Breast epithelium (tissue), 4 donors: Measurements from ENCODE around the gene MIGA1. TPM values are rescaled to one million over a fixed set of nuclear protein-coding genes. Genes with fewer than 3 reads are reported as not detected.

Source experiments
- DNase-seq, 2 donors: peaks; one replicate each; pipeline ENCODE4 v3.0.0-alpha.2; 2019; ENCODE audit warnings: low spot score in 2 of 2
- H3K27ac ChIP-seq, 2 donors: fragments of 200-600 bp; sonication (generic) in 1 of 2; one replicate each; pipeline ENCODE4 v1.5.1; 2016 to 2019; ENCODE audit warnings: mild to moderate bottlenecking in 1 of 2
- H3K27me3 ChIP-seq, 2 donors: fragments of 200-600 bp; sonication (generic) in 1 of 2; one replicate each; pipeline versions ENCODE4 v1.5.1 to v1.6.0; 2017 to 2019; ENCODE audit warnings: control low read depth in 1 of 2, mild to moderate bottlenecking in 1 of 2
- H3K36me3 ChIP-seq: fragments of 200-600 bp; one replicate; pipeline ENCODE4 v1.5.1; 2019
- H3K4me1 ChIP-seq, 2 donors: fragments of 200-600 bp; sonication (generic); one replicate each; pipeline ENCODE4 v1.5.1; 2016 to 2019; ENCODE audit warnings: control low read depth in 1 of 2
- H3K4me3 ChIP-seq, 3 donors: fragments of 200-600 bp; sonication (generic); 1 replicate in 2 of 3; 2 replicates in 1 of 3; pipeline ENCODE4 v1.5.1; 2016 to 2019; ENCODE audit warnings: mild to moderate bottlenecking in 3 of 3, moderate library complexity in 2 of 3
- H3K9me3 ChIP-seq, 2 donors: fragments of 200-600 bp; sonication (generic) in 1 of 2; one replicate each; pipeline ENCODE4 v1.5.1; 2016 to 2019; ENCODE audit warnings: control low read depth in 1 of 2
- CTCF ChIP-seq, 3 donors: fragments of 450-650 bp; IDR thresholded peaks; one replicate each; pipeline ENCODE4 v1.5.1; 2016 to 2017; ENCODE audit warnings: antibody characterized with exemption in 3 of 3, mild to moderate bottlenecking in 3 of 3, moderate library complexity in 3 of 3
- POLR2A ChIP-seq: fragments of 450-650 bp; IDR thresholded peaks from one replicate; pipeline ENCODE4 v1.6.1; 2016; ENCODE audit warnings: antibody characterized with exemption, mild to moderate bottlenecking, moderate library complexity
- POLR2AphosphoS5 ChIP-seq, 3 donors: sonication (generic); formaldehyde crosslinking; IDR thresholded peaks; one replicate each; pipeline ENCODE4 v1.6.1; 2017; ENCODE audit warnings: antibody characterized with exemption in 3 of 3
- intact Hi-C: fragments of 100-400 bp; cut with DNase I; formaldehyde crosslinking; loops from one replicate; pipeline ENCODE4 v1.15.1; 2023; ENCODE audit warnings: low total_unique reads
- total RNA-seq, 3 donors: library from RNA; depleted of rRNA; stranded (reverse); fragments of >200 nt; gene quantifications; one replicate each; pipeline ENCODE4 v1.1.0, GENCODE V29; 2016

The MIGA1 gene
- total RNA-seq, 3 donors from 2014 or later, result 20.3 to 30.3 (median 22.2) TPM

GRCh38 chr1:77882411-77882810 is 103.0 kb downstream of the MIGA1 start:
- H3K27ac ChIP-seq, result no peak overlapping the region
- no peaks in the 10 kb centered on the region for H3K9me3 ChIP-seq
- no peaks in the 10 kb centered on the region for H3K4me1 ChIP-seq
- no peak for DNase-seq
- no peaks in the 10 kb centered on the region for H3K36me3 ChIP-seq
- intact Hi-C loops, result no loop called here
- TF ChIP-seq POLR2AphosphoS5 (IDR thresholded peaks at IDR 0.05), result no peak
- no peak for TF ChIP-seq CTCF (IDR thresholded peaks at IDR 0.05)
- no peak for TF ChIP-seq POLR2A
- H3K27me3 ChIP-seq, result no peaks in the 10 kb centered on the region
- no peak overlapping the region for H3K4me3 ChIP-seq

DNA sequence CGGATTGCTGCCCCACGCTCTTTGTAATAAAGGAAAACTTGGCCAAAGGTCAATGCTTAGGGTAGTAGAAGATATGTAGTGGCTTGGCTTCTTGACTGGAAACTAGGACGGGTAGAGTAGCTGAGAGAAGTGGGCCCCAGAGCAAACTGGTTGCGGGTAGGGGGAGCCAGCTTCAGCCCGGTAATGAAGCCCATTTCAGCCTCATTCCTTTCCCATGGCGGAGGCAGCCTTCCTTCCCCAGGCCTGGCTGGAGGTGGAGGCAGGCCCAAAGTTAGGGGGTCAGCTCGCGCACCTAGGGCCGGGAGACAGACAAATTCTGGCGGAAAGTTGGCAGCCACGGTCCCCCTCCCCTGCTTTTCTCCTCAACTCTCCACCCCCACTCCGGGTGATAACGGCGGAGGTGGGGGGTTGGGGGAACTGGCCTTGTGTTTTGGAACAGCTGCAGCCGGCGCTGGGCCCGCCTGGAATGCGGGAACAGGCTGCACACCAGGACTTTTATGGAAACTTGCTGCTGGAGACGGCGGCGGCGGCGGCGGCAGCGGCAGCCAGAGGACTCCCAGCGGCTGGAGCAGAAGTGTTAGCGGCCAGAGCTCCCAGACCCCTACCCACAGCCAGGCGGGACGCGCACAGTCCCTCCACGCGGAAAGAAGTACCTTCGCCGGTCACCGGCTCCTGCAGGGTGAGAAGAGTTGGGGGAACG is 108.8 kb downstream of the MIGA1 start, which contains the start of gene NEXN:
TSS of gene NEXN (plus strand) at position 544 of the 700 bp plus-strand sequence. CDS start 27,483 bp downstream, outside the sequence.
- TF ChIP-seq CTCF (IDR thresholded peaks at IDR 0.05) (no peak), POLR2AphosphoS5 (IDR thresholded peaks at IDR 0.05) (peak; percentile 30 to 49 (median 36)), POLR2A (peak; percentile 33)
- Histone ChIP-seq H3K27me3 (no peaks in the 10 kb centered on the region), H3K4me1 (no peaks in the 10 kb centered on the region), H3K4me3 (peak within 1 kb of the TSS; percentile 61 to 89 (median 88)), H3K27ac (peak within 1 kb of the TSS; percentile 69 to 91), H3K9me3 (no peaks in the 10 kb centered on the region), H3K36me3 (no peaks in the 10 kb centered on the region)
- intact Hi-C loops, result no loop called here
- peak; percentile 61 to 68 for DNase-seq

GRCh38 chr1:77888781-77889642 is 109.6 kb downstream of the MIGA1 start:
- Histone ChIP-seq H3K4me3 (peak overlapping the region; percentile 61 to 89 (median 88)), H3K36me3 (no peaks in the 10 kb centered on the region), H3K27me3 (no peaks in the 10 kb centered on the region), H3K4me1 (no peaks in the 10 kb centered on the region), H3K27ac (peak overlapping the region; percentile 69 to 91), H3K9me3 (no peaks in the 10 kb centered on the region)
- no peak for DNase-seq
- intact Hi-C loops, result no loop called here
- TF ChIP-seq POLR2AphosphoS5 (IDR thresholded peaks at IDR 0.05) (no peak), CTCF (IDR thresholded peaks at IDR 0.05) (no peak), POLR2A (no peak)

- no peak for DNase-seq
- Histone ChIP-seq H3K4me1 (no peaks in the 10 kb centered on the region), H3K27me3 (no peaks in the 10 kb centered on the region), H3K36me3 (no peaks in the 10 kb centered on the region), H3K4me3 (peak overlapping the region; percentile 61 to 89 (median 88)), H3K9me3 (no peaks in the 10 kb centered on the region), H3K27ac (peak overlapping the region in 1 of 2 donors; percentile 69)
- intact Hi-C loops, result no loop called here
- TF ChIP-seq POLR2A (no peak), CTCF (IDR thresholded peaks at IDR 0.05) (no peak), POLR2AphosphoS5 (IDR thresholded peaks at IDR 0.05) (no peak)
These were observed 110.2 kb downstream of the MIGA1 start for GRCh38 chr1:77889671-77890070.

GRCh38 chr1:77891200-77891599 is 111.8 kb downstream of the MIGA1 start:
- Histone ChIP-seq H3K27me3 (no peaks in the 10 kb centered on the region), H3K27ac (no peak overlapping the region), H3K9me3 (no peaks in the 10 kb centered on the region), H3K4me1 (no peaks in the 10 kb centered on the region), H3K4me3 (no peak overlapping the region), H3K36me3 (no peaks in the 10 kb centered on the region)
- intact Hi-C loops, result no loop called here
- no peak for DNase-seq
- TF ChIP-seq CTCF (IDR thresholded peaks at IDR 0.05), result no peak
- TF ChIP-seq POLR2A, result no peak
- no peak for TF ChIP-seq POLR2AphosphoS5 (IDR thresholded peaks at IDR 0.05)
